Pancreas (tissue), 10 donors: ENCODE data around the gene TCP11. TPM values are rescaled to one million over a fixed set of nuclear protein-coding genes. Genes with fewer than 3 reads are reported as not detected.

Experiments used
- ATAC-seq, 4 donors: fragments of 200-7000 bp; cut with Tn5 transposase; one replicate each; pipeline versions ENCODE4 v1.8.0 to v1.9.1; 2020; ENCODE audit warnings: mild to moderate bottlenecking in 4 of 4, moderate library complexity in 4 of 4
- DNase-seq, 6 donors: peaks; one replicate each; pipeline ENCODE4 v3.0.0-alpha.2; 2020
- FAIRE-seq: peaks from 2 replicates; lab custom pipeline; 2012; peaks lifted over from hg19 to GRCh38; lab: Jason Lieb, UNC
- H3K27ac ChIP-seq, 4 donors: fragments of 200-600 bp; sonication (generic); 1 replicate in 3 of 4; 2 replicates in 1 of 4; pipeline versions ENCODE4 v1.5.0 to v1.8.0; 2020
- H3K27me3 ChIP-seq, 4 donors: fragments of 200-600 bp; one replicate each; pipeline ENCODE4 v1.8.0; 2021
- H3K36me3 ChIP-seq, 3 donors: fragments of 200-600 bp; sonication (generic) in 1 of 3; one replicate each; pipeline versions ENCODE4 v1.5.0 to v1.8.0; 2020 to 2021
- H3K4me1 ChIP-seq, 3 donors: fragments of 200-600 bp; one replicate each; pipeline ENCODE4 v1.8.0; 2021
- H3K4me3 ChIP-seq, 4 donors: fragments of 200-600 bp; sonication (generic) in 2 of 4; one replicate each; pipeline versions ENCODE4 v1.5.0 to v1.8.0; 2020 to 2021
- H3K9me3 ChIP-seq, 4 donors: fragments of 200-600 bp; one replicate each; pipeline ENCODE4 v1.8.0; 2021
- WGBS, 2 donors: extraction: QIAGEN DNeasy Blood & Tissue Kit; methylation state at CpG; one replicate each; pipeline ENCODE4 v1.1.7; 2013; 5-methylcytosine and 5-hydroxymethylcytosine counted together
- intact Hi-C, 3 donors: fragments of 100-400 bp; cut with DNase I; formaldehyde crosslinking; loops; one replicate each; pipeline versions ENCODE4 v1.11.1 to v1.14.2; 2022
- polyA plus RNA-seq, 2 donors: library from polyadenylated mRNA; stranded (reverse); fragments of 200-250 nt; gene quantifications; one replicate each; pipeline ENCODE4 v1.2.3, GENCODE V29; 2013
- total RNA-seq, 6 donors: library from RNA; stranded (reverse); fragmentation: NEBNext Ultra II Directional in 4 of 6; extraction: Animal tissue kit (Norgen Biotek cat#: 25700) in 4 of 6; gene quantifications; one replicate each; pipeline versions ENCODE4 v1.2.1 to v1.2.4, GENCODE V29; 2021 to 2023
- TF ChIP-seq, protein P1 (sequence below), 4 donors: fragments of 200-600 bp; sonication (generic) in 3 of 4; IDR thresholded peaks; one replicate each; pipeline versions ENCODE4 v1.5.0 to v1.8.0; 2021; ENCODE audit warnings: antibody characterized with exemption in 4 of 4
- donor health status: healthy with polysubstance abuse.
- donor health status: DM: no; HTN: no; CAD: no; lungs with moderate emphysema.
- donor health status: DM: no; HTN: no; CAD: no.
- donor health status: control.
- donor health status: control.
- donor health status: Bipolar disorder and iron deficiency.
- donor health status: DM: yes; HTN: yes; CAD: no.
- donor health status: DM: no; HTN: no; CAD: no.
- donor health status: DM: no; HTN: no; CAD: no.
- donor health status: DM: yes; HTN: yes; CAD: no.

The TCP11 gene
- total and polyA plus RNA-seq, 8 donors = 0.14 to 0.34 TPM; not detected in 6

DNA sequence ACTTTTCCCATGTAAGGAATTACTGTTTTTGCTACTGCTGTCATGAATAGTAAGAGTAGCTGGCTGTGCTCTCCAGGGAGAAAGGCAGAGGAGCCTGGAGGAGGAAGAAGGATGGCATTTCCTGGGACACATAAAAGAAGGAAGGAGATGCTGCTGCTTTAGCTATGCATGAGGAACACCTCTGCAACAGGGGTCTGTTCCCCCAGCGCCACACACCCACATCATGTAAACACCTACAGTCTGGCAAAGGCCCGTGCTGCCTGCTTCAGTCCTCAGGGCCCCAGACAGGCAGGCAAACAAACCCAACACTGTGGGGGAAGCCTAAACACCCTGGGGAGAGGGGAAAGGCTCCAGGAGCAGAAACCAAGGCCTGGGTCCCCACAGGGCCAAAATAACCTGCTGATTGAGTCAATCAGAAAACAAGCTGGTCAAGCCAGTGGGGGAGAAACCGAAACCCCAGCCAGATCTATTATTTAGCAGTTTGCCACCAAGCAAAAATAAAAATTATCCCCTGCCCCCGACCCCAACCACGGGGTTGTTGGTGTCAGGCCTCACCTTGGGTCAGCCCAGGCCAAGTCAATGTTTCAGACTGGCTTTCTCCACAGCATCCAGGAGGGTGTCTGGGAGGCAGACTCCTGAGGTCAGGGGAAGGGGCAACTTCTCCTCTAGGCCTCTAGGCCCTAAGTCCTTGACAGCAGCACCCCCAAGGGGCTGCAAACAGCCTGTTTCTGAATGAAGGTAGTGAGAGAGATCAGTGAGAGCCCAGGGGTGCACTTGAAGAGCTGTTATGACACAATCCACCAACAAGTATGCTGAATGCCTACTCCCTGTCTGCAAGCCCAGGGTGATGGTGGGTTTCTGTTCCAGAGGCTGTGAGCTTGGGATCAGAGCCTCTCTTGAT, 38.0 kb upstream of the TCP11 start:
- TF ChIP-seq, protein P1, sequence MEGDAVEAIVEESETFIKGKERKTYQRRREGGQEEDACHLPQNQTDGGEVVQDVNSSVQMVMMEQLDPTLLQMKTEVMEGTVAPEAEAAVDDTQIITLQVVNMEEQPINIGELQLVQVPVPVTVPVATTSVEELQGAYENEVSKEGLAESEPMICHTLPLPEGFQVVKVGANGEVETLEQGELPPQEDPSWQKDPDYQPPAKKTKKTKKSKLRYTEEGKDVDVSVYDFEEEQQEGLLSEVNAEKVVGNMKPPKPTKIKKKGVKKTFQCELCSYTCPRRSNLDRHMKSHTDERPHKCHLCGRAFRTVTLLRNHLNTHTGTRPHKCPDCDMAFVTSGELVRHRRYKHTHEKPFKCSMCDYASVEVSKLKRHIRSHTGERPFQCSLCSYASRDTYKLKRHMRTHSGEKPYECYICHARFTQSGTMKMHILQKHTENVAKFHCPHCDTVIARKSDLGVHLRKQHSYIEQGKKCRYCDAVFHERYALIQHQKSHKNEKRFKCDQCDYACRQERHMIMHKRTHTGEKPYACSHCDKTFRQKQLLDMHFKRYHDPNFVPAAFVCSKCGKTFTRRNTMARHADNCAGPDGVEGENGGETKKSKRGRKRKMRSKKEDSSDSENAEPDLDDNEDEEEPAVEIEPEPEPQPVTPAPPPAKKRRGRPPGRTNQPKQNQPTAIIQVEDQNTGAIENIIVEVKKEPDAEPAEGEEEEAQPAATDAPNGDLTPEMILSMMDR (IDR thresholded peaks at IDR 0.05) = no peak
- WGBS, 2 donors = 63 to 64% methylated on average over 5 of the region's 5 CpGs
- Histone ChIP-seq H3K4me1 (no peaks in the 10 kb centered on the region), H3K4me3 (no peak overlapping the region), H3K27me3 (no peaks in the 10 kb centered on the region), H3K36me3 (no peaks in the 10 kb centered on the region), H3K9me3 (no peaks in the 10 kb centered on the region), H3K27ac (no peak overlapping the region)
- FAIRE-seq (no peak), DNase-seq (no peak), ATAC-seq (no peak)
- intact Hi-C loops = no loop called here

DNA sequence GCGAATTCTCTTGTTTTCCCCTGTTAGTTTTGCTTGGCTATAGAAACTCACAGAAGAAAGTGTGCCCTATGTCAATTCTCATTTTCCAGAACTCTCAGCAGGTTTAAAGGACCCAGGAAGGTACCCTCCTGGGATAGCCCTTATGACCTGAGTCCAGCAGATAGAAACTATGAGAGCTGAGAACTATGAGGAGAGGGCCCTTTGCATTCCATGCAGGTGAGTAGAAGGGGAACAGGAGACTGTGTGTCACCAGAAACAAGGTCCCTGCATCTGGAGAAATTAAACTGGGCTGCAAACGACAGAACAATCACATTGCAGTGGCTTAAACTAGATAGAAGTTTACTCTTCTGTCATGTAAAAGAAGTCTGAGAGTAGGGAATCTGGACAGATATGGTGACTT, 36.9 kb upstream of the TCP11 start:
- TF ChIP-seq, protein P1 (IDR thresholded peaks at IDR 0.05) = no peak
- Histone ChIP-seq H3K36me3 (no peaks in the 10 kb centered on the region), H3K4me3 (no peak overlapping the region), H3K27ac (no peak overlapping the region), H3K4me1 (no peaks in the 10 kb centered on the region), H3K9me3 (no peaks in the 10 kb centered on the region), H3K27me3 (no peaks in the 10 kb centered on the region)
- no peak for FAIRE-seq
- DNase-seq = no peak
- intact Hi-C loops = no loop called here
- 77 to 84% methylated on average over 2 of the region's 2 CpGs for WGBS, 2 donors
- ATAC-seq = no peak

DNA sequence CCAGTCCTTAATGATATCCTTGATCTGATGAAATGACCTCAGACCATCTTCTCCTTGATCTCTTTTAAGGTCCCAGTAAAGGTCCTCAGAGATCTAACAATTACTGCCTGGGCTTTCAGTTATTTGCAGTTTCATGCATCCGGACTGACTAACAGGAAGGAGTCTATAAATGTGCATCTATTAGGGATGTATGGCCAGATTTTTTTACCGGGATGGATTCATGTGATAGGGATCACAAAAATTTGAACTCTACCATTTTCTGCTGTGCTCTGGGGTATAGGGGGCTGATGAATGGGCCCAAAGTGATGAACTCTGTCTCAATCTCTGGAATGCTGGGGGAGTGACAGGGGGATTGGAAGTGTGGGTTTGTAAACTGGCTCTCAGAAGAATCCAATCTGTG, 36.5 kb upstream of the TCP11 start:
- DNase-seq (no peak), ATAC-seq (no peak), FAIRE-seq (no peak)
- H3K4me3 ChIP-seq = no peak overlapping the region
- no peaks in the 10 kb centered on the region for H3K27me3 ChIP-seq
- no peak overlapping the region for H3K27ac ChIP-seq
- no peaks in the 10 kb centered on the region for H3K4me1 ChIP-seq
- H3K36me3 ChIP-seq = no peaks in the 10 kb centered on the region
- intact Hi-C loops = no loop called here
- 82 to 91% methylated on average over 2 of the region's 2 CpGs for WGBS, 2 donors
- TF ChIP-seq, protein P1 (IDR thresholded peaks at IDR 0.05) = no peak
- no peaks in the 10 kb centered on the region for H3K9me3 ChIP-seq

DNA sequence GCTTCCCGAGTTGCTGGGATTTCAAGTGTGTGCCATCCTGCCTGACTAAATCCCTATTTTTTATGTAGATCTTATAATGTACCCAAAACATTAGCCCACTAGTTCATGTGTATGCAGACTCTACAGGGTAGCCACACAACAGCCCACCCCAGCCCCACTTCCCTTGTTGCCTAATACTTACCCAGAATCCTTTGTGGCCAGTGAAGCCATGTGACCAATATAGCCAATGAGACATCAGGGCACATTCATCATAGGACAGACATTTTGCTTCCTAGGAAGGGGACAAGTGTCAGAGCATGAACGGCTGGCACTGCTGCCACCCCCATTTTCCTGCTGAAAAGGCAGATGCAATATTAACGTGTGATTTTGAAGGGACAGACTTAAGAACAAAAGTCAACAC, 36.0 kb upstream of the TCP11 start:
- no peaks in the 10 kb centered on the region for H3K4me1 ChIP-seq
- DNase-seq (no peak), ATAC-seq (no peak), FAIRE-seq (no peak)
- no peaks in the 10 kb centered on the region for H3K9me3 ChIP-seq
- intact Hi-C loops = no loop called here
- no peaks in the 10 kb centered on the region for H3K36me3 ChIP-seq
- TF ChIP-seq, protein P1 (IDR thresholded peaks at IDR 0.05) = no peak
- H3K27me3 ChIP-seq = no peaks in the 10 kb centered on the region
- 47 to 57% methylated on average over 3 of the region's 3 CpGs for WGBS, 2 donors
- H3K27ac ChIP-seq = no peak overlapping the region
- H3K4me3 ChIP-seq = no peak overlapping the region
